ENCODE results near the gene CCL22.
A peak's percentile ranks its signal among the peaks of the same experiment; 100 is the strongest.
"Not testable (repeated sequence)": the region's sequence is repeated elsewhere in the genome, so short reads cannot be mapped to it uniquely, and the experiment has no call there.

CCL22 gene

GRCh38 chr16:57373117-57373947, 14.7 kb downstream of the CCL22 start:
- DNase-seq (ENCODE audit: low spot score): no peak
- TF ChIP-seq CTCF (IDR thresholded peaks at IDR 0.05; ENCODE audit: extremely low read depth, insufficient read depth, missing control alignments): no peak
- in situ Hi-C loops (cut with MboI; ENCODE audit: low pct_unique_long_range_greater_than_20kb, low sequenced_read_pairs, unreplicated experiment): loop anchor here (10.0 kb wide), 1 partner anchor 69 kb away; no protein-coding TSS in a partner anchor

- in situ Hi-C loops (cut with MboI; ENCODE audit: low pct_unique_long_range_greater_than_20kb, low sequenced_read_pairs, unreplicated experiment): loop anchor here (10.0 kb wide), 1 partner anchor 69 kb away; no protein-coding TSS in a partner anchor
- TF ChIP-seq CTCF (IDR thresholded peaks at IDR 0.05; ENCODE audit: extremely low read depth, insufficient read depth, missing control alignments): no peak
- no peak for DNase-seq (ENCODE audit: low spot score)
These were observed 15.5 kb downstream of the CCL22 start for GRCh38 chr16:57374067-57374534.

GRCh38 chr16:57374925-57375465, 16.4 kb downstream of the CCL22 start:
- in situ Hi-C loops (cut with MboI; ENCODE audit: low pct_unique_long_range_greater_than_20kb, low sequenced_read_pairs, unreplicated experiment): loop anchor here (10.0 kb wide), 1 partner anchor 70 kb away; no protein-coding TSS in a partner anchor
- DNase-seq (ENCODE audit: low spot score): not testable (repeated sequence)

- no peak for DNase-seq (ENCODE audit: low spot score)
- no peak for TF ChIP-seq CTCF (IDR thresholded peaks at IDR 0.05; ENCODE audit: extremely low read depth, insufficient read depth, missing control alignments)
- in situ Hi-C loops (cut with MboI; ENCODE audit: low pct_unique_long_range_greater_than_20kb, low sequenced_read_pairs, unreplicated experiment): loop anchor here (10.0 kb wide), 1 partner anchor 72 kb away; no protein-coding TSS in a partner anchor
These were observed 17.8 kb downstream of the CCL22 start for GRCh38 chr16:57376313-57376818.

- TF ChIP-seq CTCF (IDR thresholded peaks at IDR 0.05; ENCODE audit: extremely low read depth, insufficient read depth, missing control alignments): peak; percentile 44
- in situ Hi-C loops (cut with MboI; ENCODE audit: low pct_unique_long_range_greater_than_20kb, low sequenced_read_pairs, unreplicated experiment): loop anchor here (10.0 kb wide), 1 partner anchor 72 kb away; no protein-coding TSS in a partner anchor
- DNase-seq (ENCODE audit: low spot score): peak; percentile 87
These were observed 18.7 kb downstream of the CCL22 start for GRCh38 chr16:57377080-57377841.

- no peak for DNase-seq (ENCODE audit: low spot score)
- no peak for TF ChIP-seq CTCF (IDR thresholded peaks at IDR 0.05; ENCODE audit: extremely low read depth, insufficient read depth, missing control alignments)
- in situ Hi-C loops (cut with MboI; ENCODE audit: low pct_unique_long_range_greater_than_20kb, low sequenced_read_pairs, unreplicated experiment): loop anchor here (10.0 kb wide), 1 partner anchor 75 kb away; no protein-coding TSS in a partner anchor
These were observed 21.0 kb downstream of the CCL22 start for GRCh38 chr16:57379579-57379978.
